ENCODE results near the gene ZAP70.
"Not testable (repeated sequence)": the region's sequence is repeated elsewhere in the genome, so short reads cannot be mapped to it uniquely, and the experiment has no call there.

ZAP70 gene

GRCh38 chr2:97713296-97714083, at the start of gene ZAP70:
ZAP70 (plus strand) TSS chr2:97713576; CDS start chr2:97724037, 10,461 bp downstream.
- Histone ChIP-seq H3K9ac (ENCODE audit: low read length in 5 of 5) (peak within 1 kb of the TSS in 1 of 5 donors; percentile 43), H3K4me3 (ENCODE audit: low read depth in 1 of 5, low read length in 5 of 5) (peak within 1 kb of the TSS in 1 of 5 donors; percentile 29), H3K36me3 (ENCODE audit: control insufficient read depth in 5 of 5, insufficient read depth in 5 of 5, low read length in 5 of 5) (no peaks in the 10 kb centered on the region), H3K9me3 (ENCODE audit: control insufficient read depth in 5 of 5, low read length in 5 of 5) (no peaks in the 10 kb centered on the region), H3K27ac (ENCODE audit: low read depth, low read length) (no peak within 1 kb of the TSS), H3K4me1 (ENCODE audit: control insufficient read depth in 5 of 5, insufficient read depth in 5 of 5, low read length in 5 of 5) (peaks cover 0 to 3% (median 0%) of the 10 kb centered on the region in 5 donors), H3K27me3 (ENCODE audit: control insufficient read depth in 5 of 5, insufficient read depth in 4 of 5, low read length in 5 of 5) (peaks cover 0 to 3% (median 3%) of the 10 kb centered on the region in 5 donors)

GRCh38 chr2:97663626-97663961, 49.8 kb upstream of the ZAP70 start:
- Histone ChIP-seq H3K4me1 (ENCODE audit: control insufficient read depth in 5 of 5, insufficient read depth in 5 of 5, low read length in 5 of 5) (peaks cover 9 to 35% (median 33%) of the 10 kb centered on the region in 5 donors), H3K27ac (ENCODE audit: low read depth, low read length) (peak overlapping the region; percentile 94), H3K9me3 (ENCODE audit: control insufficient read depth in 5 of 5, low read length in 5 of 5) (no peaks in the 10 kb centered on the region)

GRCh38 chr2:97663962-97664635, 49.3 kb upstream of the ZAP70 start, which contains the start of gene ACTR1B:
ACTR1B (minus strand) TSS chr2:97664044; CDS start chr2:97663890, 154 bp downstream.
- peak within 1 kb of the TSS; percentile 81 to 94 (median 87) for H3K9ac ChIP-seq (ENCODE audit: low read length in 5 of 5)

More at GRCh38 chr2:97663626-97663961, 49.8 kb upstream of the ZAP70 start:
- H3K36me3 ChIP-seq (ENCODE audit: control insufficient read depth in 5 of 5, insufficient read depth in 5 of 5, low read length in 5 of 5), result peaks cover 0 to 19% (median 12%) of the 10 kb centered on the region in 5 donors
- peak overlapping the region in 4 of 5 donors; percentile 78 to 90 (median 84) for H3K4me3 ChIP-seq (ENCODE audit: low read depth in 1 of 5, low read length in 5 of 5)
- H3K27me3 ChIP-seq (ENCODE audit: control insufficient read depth in 5 of 5, insufficient read depth in 4 of 5, low read length in 5 of 5), result no peaks in the 10 kb centered on the region
- peak overlapping the region in 4 of 5 donors; percentile 81 to 94 (median 84) for H3K9ac ChIP-seq (ENCODE audit: low read length in 5 of 5)

GRCh38 chr2:97664636-97664970, 48.8 kb upstream of the ZAP70 start:
- H3K9me3 ChIP-seq (ENCODE audit: control insufficient read depth in 5 of 5, low read length in 5 of 5), result no peaks in the 10 kb centered on the region
- H3K4me3 ChIP-seq (ENCODE audit: low read depth in 1 of 5, low read length in 5 of 5), result peak overlapping the region; percentile 71 to 89 (median 79)
- no peaks in the 10 kb centered on the region for H3K27me3 ChIP-seq (ENCODE audit: control insufficient read depth in 5 of 5, insufficient read depth in 4 of 5, low read length in 5 of 5)
- peak overlapping the region; percentile 91 for H3K27ac ChIP-seq (ENCODE audit: low read depth, low read length)
- H3K36me3 ChIP-seq (ENCODE audit: control insufficient read depth in 5 of 5, insufficient read depth in 5 of 5, low read length in 5 of 5), result peaks cover 0 to 9% (median 6%) of the 10 kb centered on the region in 5 donors
- H3K9ac ChIP-seq (ENCODE audit: low read length in 5 of 5), result peak overlapping the region; percentile 10 to 93 (median 87)
- H3K4me1 ChIP-seq (ENCODE audit: control insufficient read depth in 5 of 5, insufficient read depth in 5 of 5, low read length in 5 of 5), result peaks cover 9 to 35% (median 33%) of the 10 kb centered on the region in 5 donors

More at GRCh38 chr2:97663962-97664635, 49.3 kb upstream of the ZAP70 start, which contains the start of gene ACTR1B:
- H3K4me1 ChIP-seq (ENCODE audit: control insufficient read depth in 5 of 5, insufficient read depth in 5 of 5, low read length in 5 of 5), result peaks cover 9 to 35% (median 33%) of the 10 kb centered on the region in 5 donors
- no peaks in the 10 kb centered on the region for H3K9me3 ChIP-seq (ENCODE audit: control insufficient read depth in 5 of 5, low read length in 5 of 5)
- H3K27me3 ChIP-seq (ENCODE audit: control insufficient read depth in 5 of 5, insufficient read depth in 4 of 5, low read length in 5 of 5), result no peaks in the 10 kb centered on the region
- H3K27ac ChIP-seq (ENCODE audit: low read depth, low read length), result peak within 1 kb of the TSS; percentile 94
- H3K36me3 ChIP-seq (ENCODE audit: control insufficient read depth in 5 of 5, insufficient read depth in 5 of 5, low read length in 5 of 5), result peaks cover 0 to 14% (median 7%) of the 10 kb centered on the region in 5 donors
- H3K4me3 ChIP-seq (ENCODE audit: low read depth in 1 of 5, low read length in 5 of 5), result peak within 1 kb of the TSS; percentile 78 to 91 (median 89)

- peaks cover 0 to 7% (median 5%) of the 10 kb centered on the region in 5 donors for H3K4me1 ChIP-seq (ENCODE audit: control insufficient read depth in 5 of 5, insufficient read depth in 5 of 5, low read length in 5 of 5)
- H3K9ac ChIP-seq (ENCODE audit: low read length in 5 of 5), result no peak within 1 kb of the TSS
- H3K36me3 ChIP-seq (ENCODE audit: control insufficient read depth in 5 of 5, insufficient read depth in 5 of 5, low read length in 5 of 5), result no peaks in the 10 kb centered on the region
Measured at GRCh38 chr2:97669448-97669847, 43.9 kb upstream of the ZAP70 start, which contains the start of gene C2orf92. C2orf92 (plus strand) TSS chr2:97669713; CDS start chr2:97669789, 76 bp downstream.

GRCh38 chr2:97670471-97670870, 42.9 kb upstream of the ZAP70 start:
- no peaks in the 10 kb centered on the region for H3K36me3 ChIP-seq (ENCODE audit: control insufficient read depth in 5 of 5, insufficient read depth in 5 of 5, low read length in 5 of 5)
- no peaks in the 10 kb centered on the region for H3K27me3 ChIP-seq (ENCODE audit: control insufficient read depth in 5 of 5, insufficient read depth in 4 of 5, low read length in 5 of 5)
- no peak overlapping the region for H3K4me3 ChIP-seq (ENCODE audit: low read depth in 1 of 5, low read length in 5 of 5)
- no peaks in the 10 kb centered on the region for H3K9me3 ChIP-seq (ENCODE audit: control insufficient read depth in 5 of 5, low read length in 5 of 5)
- H3K27ac ChIP-seq (ENCODE audit: low read depth, low read length), result no peak overlapping the region
- H3K9ac ChIP-seq (ENCODE audit: low read length in 5 of 5), result no peak overlapping the region
- peaks cover 0 to 5% (median 0%) of the 10 kb centered on the region in 5 donors for H3K4me1 ChIP-seq (ENCODE audit: control insufficient read depth in 5 of 5, insufficient read depth in 5 of 5, low read length in 5 of 5)

More at GRCh38 chr2:97669448-97669847, 43.9 kb upstream of the ZAP70 start, which contains the start of gene C2orf92:
- Histone ChIP-seq H3K9me3 (ENCODE audit: control insufficient read depth in 5 of 5, low read length in 5 of 5) (no peaks in the 10 kb centered on the region), H3K4me3 (ENCODE audit: low read depth in 1 of 5, low read length in 5 of 5) (no peak within 1 kb of the TSS), H3K27ac (ENCODE audit: low read depth, low read length) (no peak within 1 kb of the TSS), H3K27me3 (ENCODE audit: control insufficient read depth in 5 of 5, insufficient read depth in 4 of 5, low read length in 5 of 5) (no peaks in the 10 kb centered on the region)

GRCh38 chr2:97671526-97671925, 41.9 kb upstream of the ZAP70 start:
- H3K9ac ChIP-seq (ENCODE audit: low read length in 5 of 5), result no peak overlapping the region
- H3K36me3 ChIP-seq (ENCODE audit: control insufficient read depth in 5 of 5, insufficient read depth in 5 of 5, low read length in 5 of 5), result no peaks in the 10 kb centered on the region
- peaks cover 0 to 5% (median 0%) of the 10 kb centered on the region in 5 donors for H3K4me1 ChIP-seq (ENCODE audit: control insufficient read depth in 5 of 5, insufficient read depth in 5 of 5, low read length in 5 of 5)
- H3K27ac ChIP-seq (ENCODE audit: low read depth, low read length), result no peak overlapping the region
- H3K27me3 ChIP-seq (ENCODE audit: control insufficient read depth in 5 of 5, insufficient read depth in 4 of 5, low read length in 5 of 5), result no peaks in the 10 kb centered on the region
- H3K4me3 ChIP-seq (ENCODE audit: low read depth in 1 of 5, low read length in 5 of 5), result no peak overlapping the region
- H3K9me3 ChIP-seq (ENCODE audit: control insufficient read depth in 5 of 5, low read length in 5 of 5), result no peaks in the 10 kb centered on the region

- H3K36me3 ChIP-seq (ENCODE audit: control insufficient read depth in 5 of 5, insufficient read depth in 5 of 5, low read length in 5 of 5); H3K9me3 ChIP-seq (ENCODE audit: control insufficient read depth in 5 of 5, low read length in 5 of 5); H3K4me3 ChIP-seq (ENCODE audit: low read depth in 1 of 5, low read length in 5 of 5); H3K9ac ChIP-seq (ENCODE audit: low read length in 5 of 5); H3K27me3 ChIP-seq (ENCODE audit: control insufficient read depth in 5 of 5, insufficient read depth in 4 of 5, low read length in 5 of 5); H3K27ac ChIP-seq (ENCODE audit: low read depth, low read length); H3K4me1 ChIP-seq (ENCODE audit: control insufficient read depth in 5 of 5, insufficient read depth in 5 of 5, low read length in 5 of 5): not testable (repeated sequence)
Measured at GRCh38 chr2:97672606-97673140, 40.7 kb upstream of the ZAP70 start.

GRCh38 chr2:97673182-97673914, 40.0 kb upstream of the ZAP70 start:
- H3K36me3 ChIP-seq (ENCODE audit: control insufficient read depth in 5 of 5, insufficient read depth in 5 of 5, low read length in 5 of 5), result no peaks in the 10 kb centered on the region
- peaks cover 0 to 7% (median 0%) of the 10 kb centered on the region in 5 donors for H3K4me1 ChIP-seq (ENCODE audit: control insufficient read depth in 5 of 5, insufficient read depth in 5 of 5, low read length in 5 of 5)
- no peak overlapping the region for H3K27ac ChIP-seq (ENCODE audit: low read depth, low read length)
- H3K4me3 ChIP-seq (ENCODE audit: low read depth in 1 of 5, low read length in 5 of 5), result no peak overlapping the region
- no peaks in the 10 kb centered on the region for H3K9me3 ChIP-seq (ENCODE audit: control insufficient read depth in 5 of 5, low read length in 5 of 5)
- H3K9ac ChIP-seq (ENCODE audit: low read length in 5 of 5), result no peak overlapping the region
- no peaks in the 10 kb centered on the region for H3K27me3 ChIP-seq (ENCODE audit: control insufficient read depth in 5 of 5, insufficient read depth in 4 of 5, low read length in 5 of 5)

Measured in subcutaneous abdominal adipose tissue (tissue), 5 donors.